ENCODE data around the gene MYOC.

MYOC gene

DNA sequence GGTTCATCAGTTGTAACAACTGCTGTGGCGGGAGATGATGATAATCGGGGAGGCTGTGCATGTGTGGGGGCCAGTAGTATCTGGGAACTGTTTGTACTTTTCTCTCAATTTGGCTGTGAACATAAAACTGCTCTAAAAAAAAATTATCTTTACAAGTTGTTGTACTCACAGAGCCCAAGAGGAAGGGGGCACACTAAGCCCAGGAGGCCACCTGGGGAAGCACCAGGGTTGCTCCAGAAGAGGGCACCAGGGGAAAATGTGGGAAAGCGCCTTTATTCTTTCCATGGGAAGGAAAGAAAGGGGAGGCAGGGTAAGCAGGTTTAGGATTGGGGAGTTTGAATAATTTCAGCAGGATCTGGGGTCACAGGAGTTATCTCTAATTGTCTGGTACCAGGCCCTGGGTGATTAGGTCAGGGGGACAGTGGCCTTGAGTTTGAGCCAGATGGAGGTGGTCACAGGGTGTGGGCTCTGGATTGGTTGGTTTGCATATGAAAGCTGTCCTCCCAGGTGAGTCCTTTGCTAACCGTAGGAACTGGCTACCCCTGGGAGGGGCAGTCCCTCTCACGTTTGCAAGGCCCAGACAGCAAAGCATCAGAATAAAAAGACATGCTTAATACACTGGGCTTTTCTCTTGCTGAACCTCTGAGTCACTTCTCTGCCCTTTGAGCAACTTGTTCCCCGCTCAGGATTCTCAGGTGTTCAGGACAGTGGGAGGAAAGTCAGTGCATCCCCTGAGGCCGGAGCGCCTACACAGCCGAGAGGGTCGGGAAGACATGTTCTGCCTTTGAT lies 11.2 kb downstream of the MYOC start:
- Histone ChIP-seq H3K9ac (ENCODE audit: low read length) (peak overlapping the region; percentile 26; the same call in 1 of the 2 replicates), H3K79me2 (ENCODE audit: low read length) (no peaks in the 10 kb centered on the region)

DNA sequence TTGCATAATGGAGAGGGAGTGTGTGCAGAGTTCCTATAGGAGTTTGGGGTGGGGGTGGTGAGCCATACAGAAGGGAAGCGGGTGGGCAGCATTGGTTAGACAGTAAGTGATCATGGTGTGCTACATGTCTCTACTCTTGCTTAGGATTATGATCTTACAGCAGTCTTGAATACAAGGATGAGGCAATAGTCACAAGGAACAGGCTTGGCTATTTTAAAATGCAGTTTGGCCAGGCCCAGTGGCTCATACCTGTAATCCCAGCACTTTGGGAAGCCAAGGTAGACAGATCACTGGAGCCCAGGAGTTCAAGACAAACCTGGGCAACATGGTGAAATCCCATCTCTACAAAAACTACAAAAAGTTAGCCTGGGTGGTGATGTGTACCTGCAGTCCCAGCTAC lies 12.3 kb downstream of the MYOC start:
- peak overlapping the region; percentile 14; the same call in 1 of the 2 replicates for H3K4me3 ChIP-seq (ENCODE audit: low read length)
- H2AFZ ChIP-seq (ENCODE audit: low read depth, low read length) = 0 out of 2 replicates have a peak overlapping the region, but pooled peaks have one; percentile 64
- no peaks in the 10 kb centered on the region for H3K27me3 ChIP-seq (ENCODE audit: low read depth, low read length)
- TF ChIP-seq EZH2phosphoT487 (IDR thresholded peaks at IDR 0.05; ENCODE audit: low read depth) = no peak
- TF ChIP-seq, protein P1, sequence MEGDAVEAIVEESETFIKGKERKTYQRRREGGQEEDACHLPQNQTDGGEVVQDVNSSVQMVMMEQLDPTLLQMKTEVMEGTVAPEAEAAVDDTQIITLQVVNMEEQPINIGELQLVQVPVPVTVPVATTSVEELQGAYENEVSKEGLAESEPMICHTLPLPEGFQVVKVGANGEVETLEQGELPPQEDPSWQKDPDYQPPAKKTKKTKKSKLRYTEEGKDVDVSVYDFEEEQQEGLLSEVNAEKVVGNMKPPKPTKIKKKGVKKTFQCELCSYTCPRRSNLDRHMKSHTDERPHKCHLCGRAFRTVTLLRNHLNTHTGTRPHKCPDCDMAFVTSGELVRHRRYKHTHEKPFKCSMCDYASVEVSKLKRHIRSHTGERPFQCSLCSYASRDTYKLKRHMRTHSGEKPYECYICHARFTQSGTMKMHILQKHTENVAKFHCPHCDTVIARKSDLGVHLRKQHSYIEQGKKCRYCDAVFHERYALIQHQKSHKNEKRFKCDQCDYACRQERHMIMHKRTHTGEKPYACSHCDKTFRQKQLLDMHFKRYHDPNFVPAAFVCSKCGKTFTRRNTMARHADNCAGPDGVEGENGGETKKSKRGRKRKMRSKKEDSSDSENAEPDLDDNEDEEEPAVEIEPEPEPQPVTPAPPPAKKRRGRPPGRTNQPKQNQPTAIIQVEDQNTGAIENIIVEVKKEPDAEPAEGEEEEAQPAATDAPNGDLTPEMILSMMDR (IDR thresholded peaks at IDR 0.05; ENCODE audit: low read depth, low read length) = no peak
- H3K4me1 ChIP-seq (ENCODE audit: low read length) = peaks cover 65% of the 10 kb centered on the region
- H3K9ac ChIP-seq (ENCODE audit: low read length) = peak overlapping the region; percentile 32; the same call in 1 of the 2 replicates
- no peaks in the 10 kb centered on the region for H3K36me3 ChIP-seq (replicated peaks; ENCODE audit: low read depth, low read length)
- H3K9me3 ChIP-seq (ENCODE audit: insufficient read depth, low read length) = no peaks in the 10 kb centered on the region
- no peaks in the 10 kb centered on the region for H4K20me1 ChIP-seq (ENCODE audit: insufficient read depth, low read length)
- peak overlapping the region; percentile 63 for H3K27ac ChIP-seq (ENCODE audit: low read length)
- H3K79me2 ChIP-seq (ENCODE audit: low read length) = no peaks in the 10 kb centered on the region
- peak overlapping the region; percentile 65 for H3K4me2 ChIP-seq (ENCODE audit: low read length)

More for the DNA sequence above, 11.2 kb downstream of the MYOC start:
- H3K4me3 ChIP-seq (ENCODE audit: low read length) = no peak overlapping the region
- peaks cover 70% of the 10 kb centered on the region for H3K4me1 ChIP-seq (ENCODE audit: low read length)
- TF ChIP-seq EZH2phosphoT487 (IDR thresholded peaks at IDR 0.05; ENCODE audit: low read depth) = no peak
- TF ChIP-seq, protein P1 (IDR thresholded peaks at IDR 0.05; ENCODE audit: low read depth, low read length) = peak; percentile 32
- no peaks in the 10 kb centered on the region for H4K20me1 ChIP-seq (ENCODE audit: insufficient read depth, low read length)
- no peaks in the 10 kb centered on the region for H3K9me3 ChIP-seq (ENCODE audit: insufficient read depth, low read length)
- peak overlapping the region; percentile 65 for H3K4me2 ChIP-seq (ENCODE audit: low read length)
- H3K36me3 ChIP-seq (replicated peaks; ENCODE audit: low read depth, low read length) = no peaks in the 10 kb centered on the region
- H3K27me3 ChIP-seq (ENCODE audit: low read depth, low read length) = no peaks in the 10 kb centered on the region
- peak overlapping the region; percentile 72 for H2AFZ ChIP-seq (ENCODE audit: low read depth, low read length)
- H3K27ac ChIP-seq (ENCODE audit: low read length) = peak overlapping the region; percentile 63

DNA sequence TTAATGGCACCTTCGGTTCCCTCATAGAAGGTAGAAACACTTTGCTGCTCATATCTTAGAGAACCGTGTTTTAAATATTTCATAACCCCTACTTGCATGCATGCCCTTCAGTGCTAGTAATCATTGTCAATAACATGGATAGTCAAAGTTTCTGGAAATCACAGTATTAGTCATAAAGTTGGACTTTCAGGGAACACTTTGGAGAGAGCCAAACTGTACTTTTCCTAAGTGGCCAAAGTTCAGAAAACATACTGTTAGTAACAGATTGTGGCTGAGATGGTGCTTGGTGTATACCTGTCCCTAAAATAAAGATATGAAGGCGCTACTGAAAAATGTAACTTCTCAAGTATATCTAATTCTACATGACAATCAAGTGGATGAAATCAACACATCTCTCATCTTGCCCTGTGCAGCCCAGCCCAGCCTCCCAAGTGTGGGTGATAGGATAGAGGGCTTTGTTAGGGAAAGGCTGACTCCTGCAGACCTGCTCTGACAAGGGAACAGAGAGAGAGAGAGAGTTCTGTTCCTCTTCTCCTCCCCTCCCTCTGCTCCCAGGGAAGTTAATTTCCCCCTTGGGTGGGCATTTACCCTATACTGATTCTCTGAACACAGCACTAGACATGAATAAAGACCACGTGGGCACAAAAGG lies 14.4 kb downstream of the MYOC start:
- H3K9me3 ChIP-seq (ENCODE audit: insufficient read depth, low read length) = no peaks in the 10 kb centered on the region
- H3K4me2 ChIP-seq (ENCODE audit: low read length) = no peak overlapping the region
- no peaks in the 10 kb centered on the region for H3K27me3 ChIP-seq (ENCODE audit: low read depth, low read length)
- no peaks in the 10 kb centered on the region for H3K79me2 ChIP-seq (ENCODE audit: low read length)
- H2AFZ ChIP-seq (ENCODE audit: low read depth, low read length) = 0 out of 2 replicates have a peak overlapping the region, but pooled peaks have one; percentile 16
- no peak overlapping the region for H3K27ac ChIP-seq (ENCODE audit: low read length)
- no peak overlapping the region for H3K4me3 ChIP-seq (ENCODE audit: low read length)
- peaks cover 43% of the 10 kb centered on the region for H3K4me1 ChIP-seq (ENCODE audit: low read length)
- H3K36me3 ChIP-seq (replicated peaks; ENCODE audit: low read depth, low read length) = no peaks in the 10 kb centered on the region
- no peak overlapping the region for H3K9ac ChIP-seq (ENCODE audit: low read length)
- TF ChIP-seq EZH2phosphoT487 (IDR thresholded peaks at IDR 0.05; ENCODE audit: low read depth) = no peak
- TF ChIP-seq, protein P1 (IDR thresholded peaks at IDR 0.05; ENCODE audit: low read depth, low read length) = no peak
- no peaks in the 10 kb centered on the region for H4K20me1 ChIP-seq (ENCODE audit: insufficient read depth, low read length)

DNA sequence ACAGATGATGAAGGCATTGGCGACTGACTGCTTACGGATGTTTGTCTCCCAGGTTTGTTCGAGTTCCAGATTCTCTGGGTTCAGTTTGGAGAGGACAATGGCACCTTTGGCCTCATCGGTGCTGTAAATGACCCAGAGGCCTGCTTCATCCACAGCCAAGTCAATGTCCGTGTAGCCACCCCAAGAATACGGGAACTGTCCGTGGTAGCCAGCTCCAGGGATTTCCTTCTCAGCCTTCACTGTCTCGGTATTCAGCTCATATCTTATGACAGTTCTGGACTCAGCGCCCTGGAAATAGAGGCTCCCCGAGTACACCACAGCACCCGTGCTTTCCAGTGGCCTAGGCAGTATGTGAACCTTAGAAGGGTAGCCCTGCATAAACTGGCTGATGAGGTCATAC lies 16.3 kb downstream of the MYOC start:
- no peaks in the 10 kb centered on the region for H3K27me3 ChIP-seq (ENCODE audit: low read depth, low read length)
- H3K9ac ChIP-seq (ENCODE audit: low read length) = no peak overlapping the region
- H3K4me2 ChIP-seq (ENCODE audit: low read length) = no peak overlapping the region
- H3K27ac ChIP-seq (ENCODE audit: low read length) = no peak overlapping the region
- H3K4me1 ChIP-seq (ENCODE audit: low read length) = peaks cover 31% of the 10 kb centered on the region
- H3K4me3 ChIP-seq (ENCODE audit: low read length) = no peak overlapping the region
- peaks cover 3% of the 10 kb centered on the region; the same call in 1 of the 2 replicates for H3K9me3 ChIP-seq (ENCODE audit: insufficient read depth, low read length)
- H3K36me3 ChIP-seq (replicated peaks; ENCODE audit: low read depth, low read length) = no peaks in the 10 kb centered on the region
- no peak overlapping the region for H2AFZ ChIP-seq (ENCODE audit: low read depth, low read length)
- H3K79me2 ChIP-seq (ENCODE audit: low read length) = no peaks in the 10 kb centered on the region
- no peaks in the 10 kb centered on the region for H4K20me1 ChIP-seq (ENCODE audit: insufficient read depth, low read length)
- TF ChIP-seq, protein P1 (IDR thresholded peaks at IDR 0.05; ENCODE audit: low read depth, low read length) = no peak
- TF ChIP-seq EZH2phosphoT487 (IDR thresholded peaks at IDR 0.05; ENCODE audit: low read depth) = no peak
